DMS114 treated with DMSO at 0.1 percent for 48 hours (cell line): ENCODE measurements around the gene EMSY.
"Not testable (repeated sequence)": the region's sequence is repeated elsewhere in the genome, so short reads cannot be mapped to it uniquely, and the experiment has no call there.

Experiments
- DNase-seq: peaks from one replicate; lab custom pipeline; 2025; ENCODE audit not compliant: unreplicated experiment; lab: John Stamatoyannopoulos, UW

The EMSY gene, protein sequence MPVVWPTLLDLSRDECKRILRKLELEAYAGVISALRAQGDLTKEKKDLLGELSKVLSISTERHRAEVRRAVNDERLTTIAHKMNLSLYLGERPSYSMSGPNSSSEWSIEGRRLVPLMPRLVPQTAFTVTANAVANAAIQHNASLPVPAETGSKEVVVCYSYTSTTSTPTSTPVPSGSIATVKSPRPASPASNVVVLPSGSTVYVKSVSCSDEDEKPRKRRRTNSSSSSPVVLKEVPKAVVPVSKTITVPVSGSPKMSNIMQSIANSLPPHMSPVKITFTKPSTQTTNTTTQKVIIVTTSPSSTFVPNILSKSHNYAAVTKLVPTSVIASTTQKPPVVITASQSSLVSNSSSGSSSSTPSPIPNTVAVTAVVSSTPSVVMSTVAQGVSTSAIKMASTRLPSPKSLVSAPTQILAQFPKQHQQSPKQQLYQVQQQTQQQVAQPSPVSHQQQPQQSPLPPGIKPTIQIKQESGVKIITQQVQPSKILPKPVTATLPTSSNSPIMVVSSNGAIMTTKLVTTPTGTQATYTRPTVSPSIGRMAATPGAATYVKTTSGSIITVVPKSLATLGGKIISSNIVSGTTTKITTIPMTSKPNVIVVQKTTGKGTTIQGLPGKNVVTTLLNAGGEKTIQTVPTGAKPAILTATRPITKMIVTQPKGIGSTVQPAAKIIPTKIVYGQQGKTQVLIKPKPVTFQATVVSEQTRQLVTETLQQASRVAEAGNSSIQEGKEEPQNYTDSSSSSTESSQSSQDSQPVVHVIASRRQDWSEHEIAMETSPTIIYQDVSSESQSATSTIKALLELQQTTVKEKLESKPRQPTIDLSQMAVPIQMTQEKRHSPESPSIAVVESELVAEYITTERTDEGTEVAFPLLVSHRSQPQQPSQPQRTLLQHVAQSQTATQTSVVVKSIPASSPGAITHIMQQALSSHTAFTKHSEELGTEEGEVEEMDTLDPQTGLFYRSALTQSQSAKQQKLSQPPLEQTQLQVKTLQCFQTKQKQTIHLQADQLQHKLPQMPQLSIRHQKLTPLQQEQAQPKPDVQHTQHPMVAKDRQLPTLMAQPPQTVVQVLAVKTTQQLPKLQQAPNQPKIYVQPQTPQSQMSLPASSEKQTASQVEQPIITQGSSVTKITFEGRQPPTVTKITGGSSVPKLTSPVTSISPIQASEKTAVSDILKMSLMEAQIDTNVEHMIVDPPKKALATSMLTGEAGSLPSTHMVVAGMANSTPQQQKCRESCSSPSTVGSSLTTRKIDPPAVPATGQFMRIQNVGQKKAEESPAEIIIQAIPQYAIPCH (N-terminal part only)

GRCh38 chr11:76444384-76445120, at the start of gene EMSY:
EMSY (plus strand) TSS chr11:76445018; CDS start chr11:76446939, 1,921 bp downstream.
- peak; percentile 97 for DNase-seq

- no peak for DNase-seq
Observed at GRCh38 chr11:76395296-76395695, 49.5 kb upstream of the EMSY start.

DNA sequence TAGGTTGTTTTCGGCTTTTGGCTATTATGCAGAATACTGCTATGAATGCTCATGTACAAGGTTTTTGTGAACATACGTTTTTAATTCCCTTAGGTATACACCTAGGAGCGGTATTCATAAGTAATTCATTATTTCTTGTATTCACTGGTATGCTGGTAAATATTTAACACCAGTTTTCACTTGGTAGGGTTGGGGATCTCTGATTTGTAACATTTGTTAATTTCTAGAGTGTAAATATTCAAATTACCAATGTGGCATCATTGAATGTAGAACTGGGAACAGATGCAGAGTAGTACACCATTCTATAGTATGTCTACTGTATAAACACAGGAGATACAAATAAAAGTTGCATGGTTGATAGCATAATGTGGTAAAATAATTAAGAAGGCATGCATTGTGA, 47.4 kb upstream of the EMSY start:
- DNase-seq = no peak

DNA sequence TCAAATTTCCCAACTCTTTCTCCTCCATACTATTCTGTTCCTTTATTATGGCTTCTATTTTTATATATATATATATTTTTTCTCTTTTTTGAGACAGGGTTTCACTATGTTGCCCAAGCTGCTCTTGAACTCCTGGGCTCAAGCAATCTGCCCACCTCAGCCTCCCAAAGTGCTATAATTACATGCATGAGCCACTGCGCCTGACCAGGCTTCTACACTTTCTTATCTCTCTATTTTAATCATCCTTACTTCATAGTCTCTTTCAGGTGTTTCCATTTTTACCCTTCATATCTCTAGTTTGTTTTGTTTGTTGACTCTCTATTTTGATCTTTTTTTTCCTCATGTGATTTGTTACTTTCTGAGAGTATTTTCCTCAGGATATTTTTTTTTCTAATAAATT, 43.9 kb upstream of the EMSY start:
- DNase-seq = no peak

GRCh38 chr11:76401484-76401883, 43.3 kb upstream of the EMSY start:
- not testable (repeated sequence) for DNase-seq

GRCh38 chr11:76406359-76406758, 38.5 kb upstream of the EMSY start:
- no peak for DNase-seq

DNA sequence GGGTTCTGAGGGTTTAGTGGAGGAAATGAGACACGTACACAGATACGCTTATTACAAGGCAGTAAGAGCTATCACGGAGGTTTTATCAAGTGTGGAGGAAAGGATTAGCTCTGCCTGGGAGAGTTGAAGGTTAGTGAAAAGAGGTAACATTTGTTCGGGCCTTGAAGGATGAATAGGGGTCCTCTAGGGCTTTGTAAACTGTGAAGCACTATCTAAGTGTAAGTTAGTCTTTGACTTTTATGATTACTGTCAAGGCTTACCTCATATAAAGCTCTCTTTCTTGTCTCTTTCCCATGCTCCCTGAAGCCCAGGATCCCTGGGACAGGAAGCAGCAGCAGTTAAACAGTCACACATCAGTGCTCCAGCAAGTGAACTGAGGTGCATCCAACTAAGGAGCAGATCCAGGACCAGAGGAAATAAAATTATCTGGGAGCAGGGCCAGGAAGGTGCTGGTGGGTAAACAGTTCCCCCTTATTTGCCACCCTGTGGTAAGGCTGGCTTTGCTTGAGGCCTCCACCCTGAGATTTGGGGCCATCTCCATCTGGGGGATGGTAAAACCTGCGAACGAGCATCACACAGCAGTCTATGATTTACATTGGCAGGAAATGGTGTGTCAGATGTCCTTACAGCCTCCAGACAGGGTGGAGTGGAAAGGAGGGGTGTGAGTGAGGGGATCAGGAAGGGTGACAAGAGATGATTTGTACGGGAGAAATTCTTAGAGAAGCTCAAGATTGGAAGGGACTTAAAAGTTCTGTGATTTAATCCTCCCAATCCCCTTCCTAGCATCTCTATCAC, 36.5 kb upstream of the EMSY start:
- DNase-seq = no peak

- DNase-seq = no peak
Observed at GRCh38 chr11:76410851-76411357, 33.9 kb upstream of the EMSY start.

- DNase-seq = no peak
Observed at GRCh38 chr11:76415073-76415472, 29.7 kb upstream of the EMSY start.

DNA sequence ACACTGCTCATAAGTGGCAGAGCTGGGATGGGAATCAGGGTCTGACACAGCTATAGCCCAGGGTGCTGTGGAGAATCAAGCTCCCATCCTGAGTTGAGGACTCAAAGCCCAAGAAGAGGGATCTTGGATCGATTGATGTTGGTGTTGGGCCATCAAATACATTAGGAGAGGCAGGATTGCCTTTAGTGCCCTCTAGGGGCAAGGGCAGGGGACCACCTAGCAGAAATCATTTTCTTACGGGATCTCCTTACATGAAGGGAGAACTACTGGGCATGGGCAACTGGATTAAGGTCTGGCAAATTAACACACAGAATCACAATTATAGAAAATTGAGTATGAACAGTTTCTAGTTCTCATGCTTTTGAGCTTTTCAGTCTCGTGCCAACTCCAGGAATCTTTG, 24.9 kb upstream of the EMSY start:
- DNase-seq = no peak

DNA sequence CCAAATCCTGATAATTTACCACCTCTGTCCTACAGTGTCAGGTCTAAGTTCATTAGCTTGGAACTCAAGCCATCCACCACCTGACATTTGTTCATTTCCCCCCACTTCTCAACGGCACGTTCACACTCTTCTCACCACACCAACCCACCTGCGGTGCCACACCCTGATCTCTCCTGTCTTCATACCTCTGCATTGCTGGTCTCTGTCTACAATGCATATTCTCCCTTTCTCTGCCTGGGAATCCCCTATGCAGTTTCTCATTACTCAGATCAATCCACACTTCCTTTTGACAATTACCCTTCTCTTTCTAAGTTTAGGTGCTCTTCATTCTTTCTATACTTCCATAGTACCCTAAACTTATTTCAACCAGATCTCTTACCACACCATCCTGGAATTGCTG, 20.4 kb upstream of the EMSY start:
- DNase-seq = no peak

- DNase-seq = no peak
Observed at GRCh38 chr11:76424891-76425290, 19.9 kb upstream of the EMSY start.

GRCh38 chr11:76426660-76427059, 18.2 kb upstream of the EMSY start:
- DNase-seq = no peak

GRCh38 chr11:76436020-76436419, 8.8 kb upstream of the EMSY start:
- DNase-seq = no peak

- DNase-seq = no peak
Observed at GRCh38 chr11:76443268-76443980, 1.4 kb upstream of the EMSY start.

DNA sequence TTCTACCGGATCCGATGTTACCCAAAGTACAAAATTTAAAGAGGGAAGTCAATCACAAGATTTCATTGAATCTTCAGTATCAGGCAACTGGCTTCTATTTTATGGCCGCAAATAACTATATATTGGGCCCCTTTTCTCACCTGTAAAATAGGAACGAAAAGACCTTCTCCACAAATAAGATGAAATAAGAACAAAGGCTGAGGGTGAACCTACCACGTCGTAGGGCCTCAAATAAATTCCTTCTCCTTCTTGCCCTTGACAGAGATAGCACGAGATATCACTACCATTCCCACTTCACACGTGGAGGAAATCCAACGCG, 794 bp upstream of the EMSY start:
- no peak for DNase-seq

- peak; percentile 80 for DNase-seq
Observed at GRCh38 chr11:76445121-76446084, 585 bp downstream of the EMSY start.

GRCh38 chr11:76448506-76448905, 3.7 kb downstream of the EMSY start:
- DNase-seq = no peak
